Fibroblast of lung (primary cell): Measurements from ENCODE around the gene NUDCD3. TPM values are rescaled to one million over a fixed set of nuclear protein-coding genes. Genes with fewer than 3 reads are reported as not detected.

ENCODE experiments used
- DNase-seq, 2 donors: peaks; one replicate each; pipeline versions ENCODE4 v3.0.0 to v3.0.0-alpha.2; 2010; ENCODE audit warnings: low read depth in 2 of 2
- H2AFZ ChIP-seq: 2 replicates; pipeline ENCODE4 v1.5.1; 2012; ENCODE audit warnings: low read length, control low read depth, inconsistent platforms
- H3K27ac ChIP-seq: 2 replicates; pipeline ENCODE4 v1.5.1; 2011; ENCODE audit warnings: low read length, control low read depth; ENCODE audit not compliant: insufficient read depth
- H3K27me3 ChIP-seq: 2 replicates; pipeline ENCODE4 v1.5.1; 2011; ENCODE audit warnings: mild to moderate bottlenecking, low read length; ENCODE audit not compliant: control insufficient read depth, insufficient read depth
- H3K36me3 ChIP-seq: 2 replicates; pipeline ENCODE4 v1.5.1; 2011; ENCODE audit warnings: low read length; ENCODE audit not compliant: control insufficient read depth, insufficient read depth
- H3K4me1 ChIP-seq: 2 replicates; pipeline ENCODE4 v1.5.1; 2011; ENCODE audit warnings: low read length; ENCODE audit not compliant: control insufficient read depth, insufficient read depth; ENCODE audit errors: extremely low read depth
- H3K4me2 ChIP-seq: 2 replicates; pipeline ENCODE4 v1.5.1; 2011; ENCODE audit warnings: low read length, control low read depth; ENCODE audit not compliant: insufficient read depth; ENCODE audit errors: extremely low read depth
- H3K4me3 ChIP-seq, 4 experiments: fragments of 200-600 bp in 1 of 4; sonication (generic) in 1 of 4; replicated peaks in 1 of 4; 2 replicates each; pipeline ENCODE4 v1.5.1; 2011 to 2016; ENCODE audit warnings: low read length in 4 of 4, low read depth in 3 of 4, mild to moderate bottlenecking in 3 of 4, control low read depth in 2 of 4, inconsistent platforms in 1 of 4, mixed read lengths in 1 of 4; ENCODE audit not compliant: insufficient read depth in 1 of 4; ENCODE audit errors: control extremely low read depth in 1 of 4
- H3K79me2 ChIP-seq: 2 replicates; pipeline ENCODE4 v1.5.1; 2012; ENCODE audit warnings: mild to moderate bottlenecking, low read length, inconsistent platforms; ENCODE audit not compliant: control insufficient read depth, insufficient read depth
- H3K9ac ChIP-seq: 2 replicates; pipeline ENCODE4 v1.5.1; 2011; ENCODE audit warnings: mild to moderate bottlenecking, low read length, control low read depth; ENCODE audit not compliant: insufficient read depth
- H3K9me3 ChIP-seq: 2 replicates; pipeline ENCODE4 v1.5.1; 2012; ENCODE audit warnings: low read depth, low read length; ENCODE audit not compliant: control insufficient read depth, insufficient read depth
- H4K20me1 ChIP-seq: 2 replicates; pipeline ENCODE4 v1.5.1; 2011; ENCODE audit warnings: low read length; ENCODE audit not compliant: control insufficient read depth, insufficient read depth; ENCODE audit errors: extremely low read depth
- EZH2 ChIP-seq: IDR thresholded peaks from 2 replicates; pipeline ENCODE4 v1.5.1; 2012; ENCODE audit warnings: low read length, control low read depth, mild to moderate bottlenecking; ENCODE audit errors: missing control alignments
- polyA plus RNA-seq, 2 donors: library from polyadenylated mRNA; depleted of rRNA in 1 of 2; stranded (reverse) in 1 of 2; unstranded in 1 of 2; fragments of >200 nt; gene quantifications; 2 replicates each; pipeline ENCODE4 v1.2.1, GENCODE V29; 2011 to 2012; ENCODE audit warnings: missing spikeins in 1 of 2
- total RNA-seq: library from RNA; depleted of rRNA; stranded (reverse); fragments of >200 nt; gene quantifications from 2 replicates; pipeline ENCODE4 v1.2.1, GENCODE V29; 2014
- TF ChIP-seq, protein P1 (sequence below), 2 donors: IDR thresholded peaks in 1 of 2; conservative IDR thresholded peaks in 1 of 2; 1 replicate in 1 of 2; 2 replicates in 1 of 2; pipeline ENCODE4 v1.5.1; 2011 to 2012; ENCODE audit warnings: low read length in 2 of 2, control low read depth in 1 of 2, inconsistent platforms in 1 of 2, low read depth in 1 of 2, mild to moderate bottlenecking in 1 of 2

Gene NUDCD3
- total and polyA plus RNA-seq, 2 donors (not counting 1 experiment from before 2014, with no cell fraction given): 51.9 to 68.7 TPM

DNA sequence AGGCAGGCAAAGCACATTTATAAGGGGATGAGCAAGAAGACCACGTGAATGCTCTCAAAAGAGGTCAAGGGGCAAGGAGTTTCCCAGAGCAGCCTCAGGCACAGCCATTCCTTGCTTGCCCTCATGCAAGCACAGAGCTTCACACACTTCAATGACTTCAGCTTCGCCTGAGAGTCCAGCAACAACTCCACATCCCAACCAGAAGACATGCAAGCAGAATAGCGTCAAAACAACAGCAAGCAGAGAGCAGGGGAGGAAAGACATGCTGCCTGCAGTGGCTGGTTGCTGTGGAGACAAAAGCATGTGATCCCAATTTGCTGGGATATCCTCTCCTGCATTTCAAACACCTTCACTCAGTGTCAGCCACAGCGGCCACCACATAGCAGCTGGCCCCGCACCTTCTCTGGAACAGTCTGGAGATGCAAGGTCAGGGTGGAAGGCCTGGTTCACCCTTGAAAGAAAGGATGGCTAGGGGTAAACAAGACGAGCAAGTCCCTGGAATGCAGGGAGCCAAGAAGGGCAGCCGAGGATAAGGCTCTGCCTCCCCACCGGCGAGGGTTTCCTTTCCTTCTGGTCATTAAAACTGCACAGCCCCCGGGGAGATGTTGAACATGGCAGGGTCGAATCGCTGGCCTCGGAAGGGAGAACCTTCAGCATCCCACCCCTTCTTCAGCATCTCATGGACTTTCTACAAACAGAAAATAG, 104.9 kb downstream of the NUDCD3 start:
- no peaks in the 10 kb centered on the region for H3K27me3 ChIP-seq
- H3K9me3 ChIP-seq: no peaks in the 10 kb centered on the region
- H3K36me3 ChIP-seq: peaks cover 10% of the 10 kb centered on the region
- H3K4me3 ChIP-seq: no peak overlapping the region
- H3K4me1 ChIP-seq: peaks cover 29% of the 10 kb centered on the region
- H3K4me2 ChIP-seq: no peak overlapping the region
- no peak for DNase-seq
- no peaks in the 10 kb centered on the region for H3K79me2 ChIP-seq
- H3K9ac ChIP-seq: no peak overlapping the region
- no peaks in the 10 kb centered on the region for H4K20me1 ChIP-seq
- H3K27ac ChIP-seq: no peak overlapping the region
- no peak overlapping the region for H2AFZ ChIP-seq
- TF ChIP-seq, protein P1, sequence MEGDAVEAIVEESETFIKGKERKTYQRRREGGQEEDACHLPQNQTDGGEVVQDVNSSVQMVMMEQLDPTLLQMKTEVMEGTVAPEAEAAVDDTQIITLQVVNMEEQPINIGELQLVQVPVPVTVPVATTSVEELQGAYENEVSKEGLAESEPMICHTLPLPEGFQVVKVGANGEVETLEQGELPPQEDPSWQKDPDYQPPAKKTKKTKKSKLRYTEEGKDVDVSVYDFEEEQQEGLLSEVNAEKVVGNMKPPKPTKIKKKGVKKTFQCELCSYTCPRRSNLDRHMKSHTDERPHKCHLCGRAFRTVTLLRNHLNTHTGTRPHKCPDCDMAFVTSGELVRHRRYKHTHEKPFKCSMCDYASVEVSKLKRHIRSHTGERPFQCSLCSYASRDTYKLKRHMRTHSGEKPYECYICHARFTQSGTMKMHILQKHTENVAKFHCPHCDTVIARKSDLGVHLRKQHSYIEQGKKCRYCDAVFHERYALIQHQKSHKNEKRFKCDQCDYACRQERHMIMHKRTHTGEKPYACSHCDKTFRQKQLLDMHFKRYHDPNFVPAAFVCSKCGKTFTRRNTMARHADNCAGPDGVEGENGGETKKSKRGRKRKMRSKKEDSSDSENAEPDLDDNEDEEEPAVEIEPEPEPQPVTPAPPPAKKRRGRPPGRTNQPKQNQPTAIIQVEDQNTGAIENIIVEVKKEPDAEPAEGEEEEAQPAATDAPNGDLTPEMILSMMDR (conservative IDR thresholded peaks at IDR 0.05 in 1 of 2, IDR thresholded peaks at IDR 0.05 in 1 of 2; ENCODE audit: low read depth in 1 of 2, low read length in 2 of 2): no peak
- TF ChIP-seq EZH2: no peak

DNA sequence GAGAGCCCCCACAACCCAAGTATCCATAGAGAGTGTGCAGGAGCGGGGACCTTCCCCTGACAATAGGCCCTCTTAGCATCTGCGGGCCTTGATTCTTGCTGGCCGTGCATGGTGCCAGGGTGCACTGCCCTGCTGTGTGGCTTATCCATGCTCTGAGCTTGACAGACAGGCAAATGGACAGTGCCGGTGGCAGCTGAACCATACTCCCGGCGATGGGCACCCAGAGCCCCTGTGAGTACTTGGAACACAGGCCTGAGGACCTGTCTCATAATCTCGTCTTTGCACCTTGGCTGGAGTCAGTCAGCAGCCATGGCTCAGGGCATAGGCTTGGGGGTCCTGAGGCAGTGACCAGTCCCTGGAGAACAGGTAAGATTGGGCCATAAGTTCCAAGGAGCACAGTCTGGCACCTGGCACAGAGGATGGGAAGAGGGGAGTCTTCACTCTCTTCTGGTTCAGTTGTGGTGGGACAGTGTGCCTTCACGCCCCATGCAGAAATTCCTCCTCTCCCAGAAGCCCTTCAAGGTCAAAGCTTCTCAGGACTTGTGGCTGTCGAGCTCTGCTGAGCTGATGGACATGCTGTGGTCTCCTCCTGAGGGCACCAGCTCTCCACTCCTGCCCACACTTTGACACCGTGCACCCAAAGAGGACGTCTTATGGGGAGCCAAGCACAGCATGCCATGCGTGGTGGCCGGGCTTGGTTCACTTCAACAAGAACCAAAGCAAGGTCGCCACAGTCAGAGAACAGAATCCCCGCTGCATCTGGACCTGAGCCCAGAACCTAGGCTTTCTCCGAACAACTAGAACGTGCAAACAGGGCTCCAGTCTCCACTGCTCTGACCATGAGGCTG, 105.6 kb downstream of the NUDCD3 start:
- no peak for TF ChIP-seq EZH2
- TF ChIP-seq, protein P1 (conservative IDR thresholded peaks at IDR 0.05 in 1 of 2, IDR thresholded peaks at IDR 0.05 in 1 of 2; ENCODE audit: low read depth in 1 of 2, low read length in 2 of 2): no peak

DNA sequence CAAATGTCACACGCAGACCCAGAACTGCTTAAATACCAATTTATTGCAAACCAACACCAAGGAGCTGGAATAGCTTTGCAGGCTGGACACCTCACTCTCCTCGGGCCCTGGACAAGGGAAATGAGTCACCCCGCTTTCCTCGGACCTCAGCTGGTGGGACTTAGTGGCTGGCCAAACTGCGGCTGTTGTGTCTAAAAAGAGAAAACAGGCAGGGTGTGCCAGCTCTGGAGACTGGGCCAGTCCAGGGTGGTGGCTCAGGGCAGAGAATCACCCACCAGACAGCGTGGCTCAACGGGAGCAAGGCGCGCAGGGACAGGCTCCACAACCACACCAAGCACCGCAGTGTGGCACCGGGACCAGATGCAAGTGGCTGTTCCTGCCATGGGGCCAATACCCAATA, 106.9 kb downstream of the NUDCD3 start:
- Histone ChIP-seq H3K36me3 (peaks cover 5% of the 10 kb centered on the region), H3K27ac (peak overlapping the region; percentile 57), H3K9me3 (no peaks in the 10 kb centered on the region), H3K9ac (no peak overlapping the region), H3K4me2 (peak overlapping the region; percentile 42), H3K4me3 (no peak overlapping the region), H3K79me2 (no peaks in the 10 kb centered on the region), H3K4me1 (peaks cover 46% of the 10 kb centered on the region), H3K27me3 (no peaks in the 10 kb centered on the region), H4K20me1 (no peaks in the 10 kb centered on the region), H2AFZ (no peak overlapping the region)
- peak; percentile 65 to 83 for DNase-seq
- no peak for TF ChIP-seq EZH2
- TF ChIP-seq, protein P1 (conservative IDR thresholded peaks at IDR 0.05 in 1 of 2, IDR thresholded peaks at IDR 0.05 in 1 of 2; ENCODE audit: low read depth in 1 of 2, low read length in 2 of 2): no peak

More for the DNA sequence above, 105.6 kb downstream of the NUDCD3 start:
- Histone ChIP-seq H3K9ac (no peak overlapping the region), H3K27ac (no peak overlapping the region), H3K79me2 (no peaks in the 10 kb centered on the region), H4K20me1 (no peaks in the 10 kb centered on the region), H3K36me3 (peaks cover 9% of the 10 kb centered on the region), H3K9me3 (no peaks in the 10 kb centered on the region), H3K4me1 (peaks cover 36% of the 10 kb centered on the region), H3K4me3 (no peak overlapping the region), H3K4me2 (no peak overlapping the region), H2AFZ (no peak overlapping the region), H3K27me3 (no peaks in the 10 kb centered on the region)
- DNase-seq: no peak
